ENCODE data around the gene MALT1. TPM values are rescaled to one million over a fixed set of nuclear protein-coding genes. Genes with fewer than 3 reads are reported as not detected.

Gene MALT1
- polyA plus RNA-seq, 1 donor from 2014 or later, result 40.5 TPM

DNA sequence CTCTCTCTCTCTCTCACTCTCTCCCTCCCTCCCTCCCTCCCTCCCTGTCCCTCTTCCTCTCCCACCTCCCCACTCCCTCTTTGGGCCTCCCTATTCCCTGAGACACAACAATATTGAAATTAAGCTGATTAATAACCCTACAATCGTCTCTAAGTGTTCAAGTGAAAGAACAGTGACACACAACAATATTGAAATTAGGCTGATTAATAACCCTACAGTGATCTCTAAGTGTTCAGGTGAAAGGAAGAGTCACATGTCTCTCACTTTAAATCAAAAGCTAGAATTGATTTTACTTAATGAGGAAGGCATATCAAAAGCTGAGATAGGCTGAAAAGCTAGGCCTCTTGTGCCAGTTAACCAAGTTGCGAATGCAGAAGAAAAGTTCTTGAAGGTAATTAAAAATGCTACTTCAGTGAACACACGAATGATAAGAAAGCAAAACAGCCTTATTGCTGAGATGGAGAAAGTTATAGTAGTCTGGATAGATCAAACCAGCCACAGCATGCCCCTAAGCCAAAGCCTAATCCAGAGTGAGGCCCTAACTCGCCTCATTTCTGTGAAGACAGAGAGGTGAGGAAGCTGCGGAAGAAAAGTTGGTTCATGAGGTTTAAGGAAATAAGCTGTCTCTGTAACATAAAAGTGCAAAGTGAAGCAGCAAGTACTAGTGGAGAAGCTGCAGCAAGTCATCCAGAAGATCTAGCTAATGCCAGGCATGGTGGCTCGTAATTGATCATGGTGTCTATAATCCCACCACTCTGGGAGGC is 21.3 kb downstream of the MALT1 start (continued):
- TF ChIP-seq, protein P1, sequence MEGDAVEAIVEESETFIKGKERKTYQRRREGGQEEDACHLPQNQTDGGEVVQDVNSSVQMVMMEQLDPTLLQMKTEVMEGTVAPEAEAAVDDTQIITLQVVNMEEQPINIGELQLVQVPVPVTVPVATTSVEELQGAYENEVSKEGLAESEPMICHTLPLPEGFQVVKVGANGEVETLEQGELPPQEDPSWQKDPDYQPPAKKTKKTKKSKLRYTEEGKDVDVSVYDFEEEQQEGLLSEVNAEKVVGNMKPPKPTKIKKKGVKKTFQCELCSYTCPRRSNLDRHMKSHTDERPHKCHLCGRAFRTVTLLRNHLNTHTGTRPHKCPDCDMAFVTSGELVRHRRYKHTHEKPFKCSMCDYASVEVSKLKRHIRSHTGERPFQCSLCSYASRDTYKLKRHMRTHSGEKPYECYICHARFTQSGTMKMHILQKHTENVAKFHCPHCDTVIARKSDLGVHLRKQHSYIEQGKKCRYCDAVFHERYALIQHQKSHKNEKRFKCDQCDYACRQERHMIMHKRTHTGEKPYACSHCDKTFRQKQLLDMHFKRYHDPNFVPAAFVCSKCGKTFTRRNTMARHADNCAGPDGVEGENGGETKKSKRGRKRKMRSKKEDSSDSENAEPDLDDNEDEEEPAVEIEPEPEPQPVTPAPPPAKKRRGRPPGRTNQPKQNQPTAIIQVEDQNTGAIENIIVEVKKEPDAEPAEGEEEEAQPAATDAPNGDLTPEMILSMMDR (IDR thresholded peaks at IDR 0.05; ENCODE audit: poor library complexity, severe bottlenecking), result no peak

DNA sequence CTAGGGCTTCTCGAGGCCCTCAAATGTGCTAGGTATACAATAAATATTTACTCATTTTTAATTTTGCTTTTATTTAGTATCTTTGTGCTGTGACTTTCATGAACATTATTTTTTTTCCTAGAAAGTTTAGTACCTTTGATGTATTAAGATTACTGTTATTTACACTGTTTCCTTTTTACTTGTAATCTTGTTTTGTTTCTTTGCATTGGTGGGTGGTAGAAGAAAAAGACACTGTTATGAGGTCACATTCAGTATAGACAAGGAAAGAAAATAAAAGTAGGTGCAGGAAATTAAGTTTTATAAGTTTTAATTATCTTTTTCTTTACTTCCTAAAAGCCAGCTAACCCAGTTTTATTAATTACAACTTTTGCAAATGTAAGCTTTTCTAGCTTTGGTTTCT is 23.0 kb downstream of the MALT1 start:
- Histone ChIP-seq H3K4me2 (ENCODE audit: low read length) (no peak overlapping the region), H3K9me2 (ENCODE audit: insufficient read depth, low read length) (no peaks in the 10 kb centered on the region), H4K20me1 (ENCODE audit: insufficient read depth) (no peaks in the 10 kb centered on the region), H3K27ac (ENCODE audit: low read length) (no peak overlapping the region), H3K4me3 (ENCODE audit: low read length) (no peak overlapping the region), H3F3A (ENCODE audit: insufficient read depth, low read length, poor library complexity, severe bottlenecking) (no peaks in the 10 kb centered on the region), H3K79me2 (replicated peaks; ENCODE audit: insufficient read depth, low read length) (peaks cover 2% of the 10 kb centered on the region), H3K27me3 (ENCODE audit: insufficient read depth, low read depth, low read length) (no peaks in the 10 kb centered on the region), H3K36me3 (ENCODE audit: insufficient read depth, low read length) (peaks cover 6% of the 10 kb centered on the region), H3K9ac (ENCODE audit: low read length) (no peak overlapping the region), H3K9me3 (ENCODE audit: low read length) (no peaks in the 10 kb centered on the region), H2AFZ (ENCODE audit: low read depth, low read length) (no peak overlapping the region)
- TF ChIP-seq POLR2AphosphoS5 (IDR thresholded peaks at IDR 0.05) (no peak), MXI1 (conservative IDR thresholded peaks at IDR 0.05; ENCODE audit: poor library complexity, severe bottlenecking) (no peak)

DNA sequence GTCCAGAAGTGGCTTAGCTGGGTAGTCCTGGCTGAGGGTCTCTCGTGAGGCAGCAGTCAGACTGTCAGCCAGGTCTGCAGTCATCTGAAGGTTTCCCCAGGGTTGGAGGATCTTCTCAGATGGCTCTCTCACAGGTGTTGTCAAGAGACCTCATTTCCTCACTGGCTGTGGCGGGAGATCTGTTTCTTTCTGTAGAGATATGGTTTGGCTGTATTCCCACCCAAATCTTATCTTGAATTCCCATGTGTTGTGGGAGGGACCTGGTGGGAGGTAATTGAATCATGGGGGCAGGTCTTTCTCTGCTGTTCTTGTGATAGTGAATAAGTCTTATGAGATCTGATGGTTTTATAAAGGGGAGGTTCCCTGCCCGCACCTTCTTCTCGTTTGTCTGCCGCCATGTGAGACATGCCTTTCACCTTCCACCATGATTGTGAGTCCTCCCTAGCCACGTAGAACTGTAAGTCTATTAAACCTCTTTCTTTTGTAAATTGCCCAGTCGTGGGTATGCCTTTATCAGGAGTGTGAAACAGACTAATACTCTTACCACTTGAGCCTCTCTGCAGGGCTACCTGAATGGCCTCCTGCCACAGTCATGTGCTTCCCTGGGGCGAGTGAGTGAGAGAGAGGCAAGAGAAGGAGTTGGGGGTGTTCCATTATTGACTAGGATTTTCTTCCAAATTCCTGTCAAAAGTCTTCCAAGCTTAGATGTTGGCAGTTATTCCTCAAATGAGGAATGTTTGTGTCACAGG is 23.6 kb downstream of the MALT1 start:
- H3F3A ChIP-seq (ENCODE audit: insufficient read depth, low read length, poor library complexity, severe bottlenecking), result no peaks in the 10 kb centered on the region
- TF ChIP-seq SMC3 (conservative IDR thresholded peaks at IDR 0.05; ENCODE audit: poor library complexity), result no peak
- no peak for TF ChIP-seq TAF1 (IDR thresholded peaks at IDR 0.05; ENCODE audit: low read depth)
- TF ChIP-seq EP300 (conservative IDR thresholded peaks at IDR 0.05; ENCODE audit: poor library complexity, severe bottlenecking), result no peak
- no peak for TF ChIP-seq RAD21 (conservative IDR thresholded peaks at IDR 0.05)
- no peak for TF ChIP-seq MXI1 (conservative IDR thresholded peaks at IDR 0.05; ENCODE audit: poor library complexity, severe bottlenecking)
- TF ChIP-seq, protein P1 (IDR thresholded peaks at IDR 0.05; ENCODE audit: poor library complexity, severe bottlenecking), result no peak
- no peak for TF ChIP-seq EZH2 (IDR thresholded peaks at IDR 0.05; ENCODE audit: borderline replicate concordance, insufficient read depth, low read length, poor library complexity, severe bottlenecking)
- TF ChIP-seq POLR2AphosphoS5 (IDR thresholded peaks at IDR 0.05), result no peak
- TF ChIP-seq, protein P2, sequence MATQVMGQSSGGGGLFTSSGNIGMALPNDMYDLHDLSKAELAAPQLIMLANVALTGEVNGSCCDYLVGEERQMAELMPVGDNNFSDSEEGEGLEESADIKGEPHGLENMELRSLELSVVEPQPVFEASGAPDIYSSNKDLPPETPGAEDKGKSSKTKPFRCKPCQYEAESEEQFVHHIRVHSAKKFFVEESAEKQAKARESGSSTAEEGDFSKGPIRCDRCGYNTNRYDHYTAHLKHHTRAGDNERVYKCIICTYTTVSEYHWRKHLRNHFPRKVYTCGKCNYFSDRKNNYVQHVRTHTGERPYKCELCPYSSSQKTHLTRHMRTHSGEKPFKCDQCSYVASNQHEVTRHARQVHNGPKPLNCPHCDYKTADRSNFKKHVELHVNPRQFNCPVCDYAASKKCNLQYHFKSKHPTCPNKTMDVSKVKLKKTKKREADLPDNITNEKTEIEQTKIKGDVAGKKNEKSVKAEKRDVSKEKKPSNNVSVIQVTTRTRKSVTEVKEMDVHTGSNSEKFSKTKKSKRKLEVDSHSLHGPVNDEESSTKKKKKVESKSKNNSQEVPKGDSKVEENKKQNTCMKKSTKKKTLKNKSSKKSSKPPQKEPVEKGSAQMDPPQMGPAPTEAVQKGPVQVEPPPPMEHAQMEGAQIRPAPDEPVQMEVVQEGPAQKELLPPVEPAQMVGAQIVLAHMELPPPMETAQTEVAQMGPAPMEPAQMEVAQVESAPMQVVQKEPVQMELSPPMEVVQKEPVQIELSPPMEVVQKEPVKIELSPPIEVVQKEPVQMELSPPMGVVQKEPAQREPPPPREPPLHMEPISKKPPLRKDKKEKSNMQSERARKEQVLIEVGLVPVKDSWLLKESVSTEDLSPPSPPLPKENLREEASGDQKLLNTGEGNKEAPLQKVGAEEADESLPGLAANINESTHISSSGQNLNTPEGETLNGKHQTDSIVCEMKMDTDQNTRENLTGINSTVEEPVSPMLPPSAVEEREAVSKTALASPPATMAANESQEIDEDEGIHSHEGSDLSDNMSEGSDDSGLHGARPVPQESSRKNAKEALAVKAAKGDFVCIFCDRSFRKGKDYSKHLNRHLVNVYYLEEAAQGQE (IDR thresholded peaks at IDR 0.05; ENCODE audit: borderline replicate concordance), result no peak
- no peaks in the 10 kb centered on the region for H4K20me1 ChIP-seq (ENCODE audit: insufficient read depth)
- no peak overlapping the region for H3K27ac ChIP-seq (ENCODE audit: low read length)
- H3K9ac ChIP-seq (ENCODE audit: low read length), result no peak overlapping the region
- no peaks in the 10 kb centered on the region for H3K9me3 ChIP-seq (ENCODE audit: low read length)
- no peaks in the 10 kb centered on the region for H3K9me2 ChIP-seq (ENCODE audit: insufficient read depth, low read length)
- no peak overlapping the region for H2AFZ ChIP-seq (ENCODE audit: low read depth, low read length)
- peaks cover 6% of the 10 kb centered on the region for H3K36me3 ChIP-seq (ENCODE audit: insufficient read depth, low read length)
- H3K4me2 ChIP-seq (ENCODE audit: low read length), result no peak overlapping the region
- H3K27me3 ChIP-seq (ENCODE audit: insufficient read depth, low read depth, low read length), result no peaks in the 10 kb centered on the region
- H3K4me3 ChIP-seq (ENCODE audit: low read length), result no peak overlapping the region
- no peaks in the 10 kb centered on the region for H3K79me2 ChIP-seq (replicated peaks; ENCODE audit: insufficient read depth, low read length)
